ENCODE measurements around the gene CFAP20.
"Not testable (repeated sequence)": the region's sequence is repeated elsewhere in the genome, so short reads cannot be mapped to it uniquely, and the experiment has no call there.

Gene CFAP20

DNA sequence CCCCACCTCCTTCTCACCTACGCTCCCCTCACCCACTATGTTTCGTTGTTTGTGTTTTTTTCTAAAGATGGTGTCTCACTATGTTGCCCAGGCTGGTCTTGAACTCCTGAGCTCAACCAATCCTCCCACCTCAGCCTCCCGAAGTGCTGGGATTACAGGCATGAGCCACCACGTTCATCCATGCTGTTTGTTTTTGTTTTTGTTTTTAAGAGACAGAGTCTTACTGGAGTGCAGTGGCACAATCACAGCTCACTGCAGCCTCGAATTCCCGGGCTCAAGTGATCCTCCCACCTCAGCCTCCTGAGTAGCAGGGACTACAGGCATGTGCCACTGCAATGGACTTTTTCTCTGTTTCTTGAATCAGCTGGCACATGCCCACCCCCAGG lies 33.6 kb downstream of the CFAP20 start:
- not testable (repeated sequence) for DNase-seq

GRCh38 chr16:58094791-58095574 lies 34.2 kb downstream of the CFAP20 start:
- no peak for DNase-seq

DNA sequence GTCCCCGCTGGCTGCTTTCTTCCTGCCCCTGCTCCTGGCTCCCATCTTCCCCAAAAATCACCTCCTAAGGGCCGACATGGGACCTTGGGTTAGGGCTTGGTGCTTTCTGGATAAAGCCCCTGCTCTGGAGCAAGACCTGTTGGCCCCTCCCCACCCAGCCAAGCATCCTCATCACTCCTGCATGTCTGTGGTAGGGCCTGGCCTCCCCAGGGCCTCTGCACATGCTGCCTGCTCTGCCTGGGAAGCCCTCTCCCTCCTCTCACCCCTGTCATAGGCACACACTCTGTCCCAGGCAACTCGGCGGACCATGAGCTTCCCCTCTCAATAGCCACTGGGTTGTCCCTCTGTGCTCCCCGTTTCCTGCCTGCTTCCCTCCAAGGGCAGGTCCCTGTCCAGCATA lies 35.2 kb downstream of the CFAP20 start:
- DNase-seq, result no peak

DNA sequence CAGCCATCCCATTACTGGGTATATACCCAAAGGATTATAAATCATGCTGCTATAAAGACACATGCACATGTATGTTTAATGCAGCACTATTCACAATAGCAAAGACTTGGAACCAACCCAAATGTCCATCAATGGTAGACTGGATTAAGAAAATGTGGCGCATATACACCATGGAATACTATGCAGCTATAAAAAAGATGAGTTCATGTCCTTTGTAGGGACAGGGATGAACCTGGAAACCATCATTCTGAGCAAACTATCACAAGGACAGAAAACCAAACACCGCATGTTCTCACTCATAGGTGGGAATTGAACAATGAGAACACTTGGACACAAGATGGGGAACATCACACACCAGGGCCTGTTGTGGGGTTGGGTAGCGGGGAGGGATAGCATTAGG lies 38.8 kb downstream of the CFAP20 start:
- not testable (repeated sequence) for DNase-seq

GRCh38 chr16:58088091-58088490 lies 41.1 kb downstream of the CFAP20 start:
- DNase-seq, result no peak

DNA sequence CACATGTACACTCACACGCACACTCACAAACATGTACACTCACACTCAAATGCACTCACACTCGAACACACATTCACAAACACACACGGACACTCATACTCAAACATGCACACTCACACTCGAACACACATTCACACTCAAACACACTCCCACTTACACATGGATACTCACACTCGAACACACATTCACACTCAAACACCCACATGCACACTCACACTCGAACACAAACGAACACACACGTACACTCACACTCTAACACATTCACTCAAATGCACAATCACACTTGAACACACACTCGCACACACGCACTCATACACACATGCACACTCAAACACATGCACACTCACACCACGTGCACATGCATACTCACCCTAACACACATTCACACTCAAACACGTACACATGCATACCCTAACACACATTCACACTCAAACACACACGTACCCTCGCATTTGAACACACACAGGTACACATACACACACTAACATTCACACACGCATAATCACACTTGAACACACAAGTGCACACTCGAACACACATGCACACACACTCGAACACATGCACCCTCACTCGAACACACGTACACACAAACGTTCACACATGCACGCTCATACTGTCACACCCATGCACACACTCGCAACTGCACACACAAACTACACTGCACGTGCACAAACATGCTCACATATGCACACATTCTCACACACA lies 41.8 kb downstream of the CFAP20 start:
- no peak for DNase-seq

- DNase-seq, result no peak
Observed at GRCh38 chr16:58086381-58087208, 42.6 kb downstream of the CFAP20 start.

GRCh38 chr16:58085584-58086251 lies 43.5 kb downstream of the CFAP20 start:
- DNase-seq, result no peak

- DNase-seq, result no peak
Observed at GRCh38 chr16:58085171-58085570, 44.0 kb downstream of the CFAP20 start.

DNA sequence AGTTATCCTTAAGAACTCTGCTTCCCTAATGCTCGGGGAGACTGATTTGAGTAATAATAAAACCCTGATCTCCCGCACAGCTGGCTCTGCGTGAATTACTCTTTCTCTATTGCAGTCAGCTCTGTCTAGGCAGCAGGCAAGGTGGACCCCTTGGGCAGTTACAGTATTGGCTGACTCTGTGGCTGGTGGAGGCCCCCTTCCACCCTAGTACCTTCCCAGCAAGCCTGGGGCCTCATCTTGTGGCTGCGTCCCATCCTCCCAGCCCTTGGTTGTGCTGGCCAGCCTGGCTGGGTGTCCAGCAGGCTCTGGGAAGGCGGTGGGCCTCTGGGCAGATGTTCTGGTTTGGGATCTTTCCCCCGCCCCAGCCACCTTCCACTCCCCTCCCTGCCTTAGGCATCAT lies 44.5 kb downstream of the CFAP20 start:
- DNase-seq, result no peak

GRCh38 chr16:58082381-58082780 lies 46.8 kb downstream of the CFAP20 start:
- DNase-seq, result no peak

DNA sequence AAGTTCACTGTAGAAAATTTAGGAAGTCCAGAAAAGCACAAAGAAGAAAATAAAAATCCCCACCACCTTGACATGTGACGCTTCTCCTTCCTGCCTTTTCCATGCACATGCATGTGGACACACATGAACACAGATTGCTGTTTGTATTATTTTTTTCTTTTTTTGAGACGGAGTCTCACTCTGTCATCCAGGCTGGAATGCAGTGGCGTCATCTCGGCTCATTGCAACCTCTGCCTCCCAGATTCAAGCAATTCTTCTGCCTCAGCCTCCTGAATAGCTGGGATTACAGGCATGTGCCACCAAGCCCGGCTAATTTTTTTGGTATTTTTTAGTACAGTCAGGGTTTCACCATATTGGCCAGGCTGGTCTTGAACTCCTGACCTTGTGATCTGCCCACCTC lies 48.5 kb downstream of the CFAP20 start:
- DNase-seq, result not testable (repeated sequence)

DNA sequence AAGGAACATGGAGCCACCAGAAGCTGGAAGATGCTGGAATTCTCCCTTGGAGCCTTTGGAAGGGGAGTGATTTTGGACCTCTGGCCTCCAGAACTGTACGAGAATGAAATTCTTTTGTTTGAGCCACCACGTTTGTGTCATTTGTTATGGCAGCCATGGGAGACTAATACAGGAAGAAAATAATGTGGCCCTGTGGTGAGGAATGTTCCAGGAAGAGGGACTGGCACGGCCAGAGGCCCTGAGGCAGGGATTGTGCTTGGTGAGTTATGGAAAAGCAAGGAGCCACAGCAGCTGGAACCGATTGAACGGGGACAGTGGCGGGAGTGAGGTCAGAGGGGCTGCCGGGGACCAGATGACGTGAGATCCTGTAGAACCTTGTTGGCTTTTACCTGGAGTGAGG lies 51.4 kb downstream of the CFAP20 start:
- DNase-seq, result no peak

DNA sequence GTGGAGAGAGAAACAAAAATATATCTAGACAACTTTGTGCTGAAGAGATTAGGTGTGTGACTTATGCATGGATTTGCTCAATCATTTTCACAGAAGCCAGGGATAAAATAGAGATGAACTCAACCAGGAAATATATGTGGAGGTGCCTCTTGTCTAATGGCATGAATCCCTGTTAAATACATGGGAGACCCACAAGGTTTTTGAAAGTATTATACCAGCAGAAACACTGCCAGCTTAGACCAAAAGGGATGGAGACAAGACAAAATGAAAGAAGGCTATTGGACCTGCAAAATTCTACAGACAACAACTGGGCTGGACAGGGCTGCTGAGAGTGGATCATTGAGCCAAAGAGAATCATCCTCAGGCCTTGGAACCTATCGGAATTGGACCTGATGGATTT lies 52.7 kb downstream of the CFAP20 start:
- DNase-seq, result no peak

DNA sequence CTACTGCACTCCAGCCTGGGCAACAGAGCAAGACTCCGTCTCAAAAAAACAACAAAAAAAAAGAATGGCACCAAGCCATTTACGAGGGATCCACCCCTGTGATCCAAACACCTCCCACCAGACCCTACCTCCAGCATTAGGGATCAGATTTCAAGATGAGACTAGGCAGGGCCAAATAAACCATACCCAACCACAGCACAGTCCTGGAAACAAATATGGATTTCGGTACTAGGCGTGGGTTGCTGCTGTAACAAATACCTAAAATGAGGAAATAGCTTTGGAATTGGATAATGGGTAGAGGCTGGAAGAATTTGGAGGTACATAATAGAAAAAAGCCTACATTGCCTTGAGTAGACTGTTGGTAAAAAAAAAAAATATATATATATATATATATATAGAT lies 54.5 kb downstream of the CFAP20 start:
- DNase-seq, result no peak

GRCh38 chr16:58073086-58073485 lies 56.1 kb downstream of the CFAP20 start:
- not testable (repeated sequence) for DNase-seq

- not testable (repeated sequence) for DNase-seq
Observed at GRCh38 chr16:58072134-58072533, 57.0 kb downstream of the CFAP20 start.

GRCh38 chr16:58070585-58070984 lies 58.6 kb downstream of the CFAP20 start:
- no peak for DNase-seq
